Liver (tissue), 9 donors: ENCODE results near the gene TTC33. TPM values are rescaled to one million over a fixed set of nuclear protein-coding genes. Genes with fewer than 3 reads are reported as not detected.

Source experiments
- DNase-seq: peaks from one replicate; pipeline ENCODE4 v3.0.0-alpha.2; 2017; ENCODE audit warnings: low spot score
- H3K27ac ChIP-seq, 2 donors: one replicate each; pipeline ENCODE4 v1.7.0; 2013; ENCODE audit warnings: inconsistent platforms in 2 of 2, low read length in 2 of 2, control low read depth in 1 of 2, low read depth in 1 of 2, mild to moderate bottlenecking in 1 of 2
- H3K27me3 ChIP-seq, 4 donors: one replicate each; pipeline versions ENCODE4 v1.6.1 to v1.7.0; 2013; ENCODE audit warnings: low read length in 3 of 4, inconsistent platforms in 1 of 4, mild to moderate bottlenecking in 1 of 4, moderate library complexity in 1 of 4; ENCODE audit not compliant: control insufficient read depth in 4 of 4, insufficient read depth in 4 of 4
- H3K36me3 ChIP-seq, 4 donors: one replicate each; pipeline versions ENCODE4 v1.6.1 to v1.7.0; 2013; ENCODE audit warnings: low read length in 3 of 4, mild to moderate bottlenecking in 3 of 4, low read depth in 1 of 4, moderate library complexity in 1 of 4; ENCODE audit not compliant: control insufficient read depth in 4 of 4, insufficient read depth in 3 of 4
- H3K4me1 ChIP-seq, 4 donors: one replicate each; pipeline versions ENCODE4 v1.6.1 to v1.7.0; 2013; ENCODE audit warnings: low read length in 3 of 4, mild to moderate bottlenecking in 3 of 4, moderate library complexity in 1 of 4; ENCODE audit not compliant: control insufficient read depth in 4 of 4, insufficient read depth in 4 of 4
- H3K4me3 ChIP-seq, 3 donors: one replicate each; pipeline versions ENCODE4 v1.6.1 to v1.7.0; 2013; ENCODE audit warnings: low read length in 3 of 3, control low read depth in 1 of 3, low read depth in 1 of 3, mild to moderate bottlenecking in 1 of 3
- H3K9ac ChIP-seq, 2 donors: one replicate each; pipeline ENCODE4 v1.7.0; 2013; ENCODE audit warnings: low read length in 2 of 2, mild to moderate bottlenecking in 2 of 2, moderate library complexity in 2 of 2, control low read depth in 1 of 2, low read depth in 1 of 2
- H3K9me3 ChIP-seq, 4 donors: one replicate each; pipeline versions ENCODE4 v1.6.1 to v1.7.0; 2013; ENCODE audit warnings: low read length in 3 of 4; ENCODE audit not compliant: control insufficient read depth in 4 of 4
- CTCF ChIP-seq: fragments of 150-350 bp; IDR thresholded peaks from 2 replicates; pipeline ENCODE4 v1.5.1; 2017; ENCODE audit warnings: improper control_type of control experiment, low read depth, low read length; ENCODE audit not compliant: missing input control
- JUND ChIP-seq, 2 donors: IDR thresholded peaks; 2 replicates each; pipeline ENCODE4 v1.6.1; 2016; ENCODE audit warnings: antibody characterized with exemption in 2 of 2
- MAX ChIP-seq: IDR thresholded peaks from 2 replicates; pipeline ENCODE4 v1.6.1; 2016; ENCODE audit warnings: antibody characterized with exemption
- NR2F2 ChIP-seq: IDR thresholded peaks from 2 replicates; pipeline ENCODE4 v1.6.1; 2016; ENCODE audit warnings: antibody characterized with exemption
- RAD21 ChIP-seq, 2 donors: IDR thresholded peaks; 2 replicates each; pipeline ENCODE4 v1.6.1; 2016; ENCODE audit warnings: antibody characterized with exemption in 2 of 2, mild to moderate bottlenecking in 2 of 2
- REST ChIP-seq: IDR thresholded peaks from 2 replicates; pipeline ENCODE4 v1.6.1; 2016; ENCODE audit warnings: antibody characterized with exemption, mild to moderate bottlenecking
- WGBS: extraction: QIAGEN DNeasy Blood & Tissue Kit; methylation state at CpG from one replicate; pipeline ENCODE4 v1.1.7; 2013; 5-methylcytosine and 5-hydroxymethylcytosine counted together
- polyA plus RNA-seq, 2 donors: library from polyadenylated mRNA; stranded (reverse) in 1 of 2; unstranded in 1 of 2; fragments of 200-250 nt in 1 of 2; fragments of >200 nt in 1 of 2; fragmentation: Nextera tagmentation in 1 of 2; extraction: Ambion mirVana in 1 of 2; gene quantifications; one replicate each; pipeline versions ENCODE4 v1.2.1 to v1.2.3, GENCODE V29; 2013 to 2015
- total RNA-seq, 2 donors: library from RNA; depleted of rRNA; stranded (reverse); fragments of >200 nt; gene quantifications; one replicate each; pipeline ENCODE4 v1.2.3, GENCODE V29; 2014
- TF ChIP-seq, protein P1 (sequence below): IDR thresholded peaks from 2 replicates; pipeline ENCODE4 v1.6.1; 2016; ENCODE audit warnings: antibody characterized with exemption
- donor health status: healthy.
- donor health status: healthy.
- donor health status: healthy.
- donor health status: healthy.
- donor health status: healthy.

TTC33 gene
- total and polyA plus RNA-seq, 4 donors, result 4.3 to 12.0 (median 7.6) TPM

DNA sequence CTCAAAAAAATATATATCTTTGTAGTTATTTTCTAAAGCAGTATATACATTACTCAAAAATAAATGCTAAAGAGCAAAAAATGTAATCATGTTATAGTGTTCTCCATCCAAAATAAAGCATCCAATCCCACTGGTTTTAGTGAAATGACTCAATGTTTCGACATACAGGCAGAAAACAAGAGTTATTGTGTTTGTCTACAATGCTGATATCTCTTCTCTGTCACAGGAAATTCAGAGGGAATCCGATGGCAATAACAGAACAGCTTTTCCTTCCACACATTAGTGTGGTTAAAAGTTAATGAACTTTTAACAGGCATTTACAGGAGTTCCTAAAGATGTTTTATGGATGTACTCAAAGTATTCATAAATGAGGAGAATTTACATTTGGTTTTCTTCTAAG lies 12.0 kb downstream of the TTC33 start (continued):
- TF ChIP-seq CTCF (no peak), MAX (no peak), JUND (IDR thresholded peaks at IDR 0.05) (no peak), RAD21 (IDR thresholded peaks at IDR 0.05) (no peak)

DNA sequence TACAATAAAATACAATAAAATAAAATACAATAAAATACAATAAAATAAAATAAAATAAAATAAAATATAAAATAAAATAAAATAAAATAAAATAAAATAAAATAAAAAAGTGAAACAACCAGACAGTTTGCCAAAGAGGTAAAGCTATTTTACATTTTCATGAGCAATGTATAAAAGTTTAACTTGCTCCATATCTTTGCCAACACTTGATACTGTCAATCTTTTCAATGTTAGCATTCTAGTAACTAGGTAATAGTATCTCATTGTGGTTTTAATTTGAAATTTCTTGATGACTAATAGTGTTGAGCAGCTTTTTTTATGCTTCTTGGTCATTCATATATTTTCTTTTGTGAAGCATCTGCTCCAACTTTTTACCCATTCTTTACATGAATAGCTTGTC lies 17.3 kb downstream of the TTC33 start:
- Histone ChIP-seq H3K9me3 (peaks cover 0 to 4% (median 0%) of the 10 kb centered on the region in 4 donors), H3K4me3 (no peak overlapping the region), H3K27ac (no peak overlapping the region), H3K36me3 (peaks cover 0 to 16% (median 13%) of the 10 kb centered on the region in 4 donors), H3K27me3 (no peaks in the 10 kb centered on the region), H3K9ac (no peak overlapping the region), H3K4me1 (peaks cover 2 to 27% (median 21%) of the 10 kb centered on the region in 4 donors)
- no peak for TF ChIP-seq NR2F2
- no peak for TF ChIP-seq MAX
- no peak for TF ChIP-seq JUND (IDR thresholded peaks at IDR 0.05)
- TF ChIP-seq, protein P1, sequence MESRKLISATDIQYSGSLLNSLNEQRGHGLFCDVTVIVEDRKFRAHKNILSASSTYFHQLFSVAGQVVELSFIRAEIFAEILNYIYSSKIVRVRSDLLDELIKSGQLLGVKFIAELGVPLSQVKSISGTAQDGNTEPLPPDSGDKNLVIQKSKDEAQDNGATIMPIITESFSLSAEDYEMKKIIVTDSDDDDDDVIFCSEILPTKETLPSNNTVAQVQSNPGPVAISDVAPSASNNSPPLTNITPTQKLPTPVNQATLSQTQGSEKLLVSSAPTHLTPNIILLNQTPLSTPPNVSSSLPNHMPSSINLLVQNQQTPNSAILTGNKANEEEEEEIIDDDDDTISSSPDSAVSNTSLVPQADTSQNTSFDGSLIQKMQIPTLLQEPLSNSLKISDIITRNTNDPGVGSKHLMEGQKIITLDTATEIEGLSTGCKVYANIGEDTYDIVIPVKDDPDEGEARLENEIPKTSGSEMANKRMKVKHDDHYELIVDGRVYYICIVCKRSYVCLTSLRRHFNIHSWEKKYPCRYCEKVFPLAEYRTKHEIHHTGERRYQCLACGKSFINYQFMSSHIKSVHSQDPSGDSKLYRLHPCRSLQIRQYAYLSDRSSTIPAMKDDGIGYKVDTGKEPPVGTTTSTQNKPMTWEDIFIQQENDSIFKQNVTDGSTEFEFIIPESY, result no peak
- no peak for DNase-seq

DNA sequence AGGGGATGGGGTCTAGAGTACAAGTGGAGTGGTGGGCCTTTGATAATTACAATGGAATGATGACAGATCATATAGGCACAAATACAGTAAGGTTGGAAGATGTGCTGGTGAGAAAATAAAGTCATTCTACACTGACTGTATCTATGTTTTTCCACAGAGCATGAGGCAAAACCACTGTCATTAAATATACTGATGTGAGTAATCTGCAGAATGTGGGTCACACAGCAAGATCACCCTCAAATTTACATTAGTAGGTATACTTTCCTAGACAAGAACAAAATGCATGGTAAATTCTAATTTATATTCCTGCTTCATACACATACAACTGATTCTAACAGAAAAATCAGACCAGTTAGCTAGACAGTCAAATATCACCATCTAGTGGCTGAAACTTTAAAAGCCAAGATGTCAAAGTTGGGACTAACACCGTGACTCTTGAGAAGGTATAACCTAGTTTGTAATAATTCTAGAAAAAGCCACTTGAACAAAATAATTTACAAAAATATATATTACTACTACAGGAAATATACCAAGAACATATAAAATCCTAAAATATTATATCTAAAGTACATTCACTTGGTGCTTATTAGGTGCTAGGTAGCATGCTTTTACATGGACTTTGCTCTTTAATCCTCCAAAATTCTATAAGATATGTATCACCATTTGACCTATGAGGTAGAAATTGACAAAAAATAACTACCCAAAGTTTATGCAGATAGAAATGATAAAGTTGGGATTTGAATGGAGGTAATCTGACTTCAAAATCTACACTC lies 19.5 kb downstream of the TTC33 start:
- peaks cover 0 to 4% (median 0%) of the 10 kb centered on the region in 4 donors for H3K9me3 ChIP-seq
- H3K27ac ChIP-seq, result no peak overlapping the region
- no peak overlapping the region for H3K9ac ChIP-seq
- H3K4me3 ChIP-seq, result no peak overlapping the region
- peaks cover 0 to 15% (median 10%) of the 10 kb centered on the region in 4 donors for H3K36me3 ChIP-seq
- DNase-seq, result no peak
- WGBS, result 10% methylated on average over 1 of the region's 1 CpG
- peaks cover 2 to 34% (median 24%) of the 10 kb centered on the region in 4 donors for H3K4me1 ChIP-seq
- no peaks in the 10 kb centered on the region for H3K27me3 ChIP-seq
- TF ChIP-seq REST (no peak), RAD21 (IDR thresholded peaks at IDR 0.05) (peak; percentile 93 to 94), CTCF (peak; percentile 68)
